ENCODE measurements around the gene PPP1R12B. TPM values are rescaled to one million over a fixed set of nuclear protein-coding genes. Genes with fewer than 3 reads are reported as not detected.

The PPP1R12B gene
- total and polyA plus RNA-seq, 8 donors, result 4.4 to 29.4 (median 13.7) TPM

- no peaks in the 10 kb centered on the region for H3K4me1 ChIP-seq
Observed at GRCh38 chr1:202569393-202570322, 221.2 kb downstream of the PPP1R12B start.

GRCh38 chr1:202571719-202572339, 223.3 kb downstream of the PPP1R12B start:
- Histone ChIP-seq H3K27me3 (no peaks in the 10 kb centered on the region), H3K36me3 (no peaks in the 10 kb centered on the region), H3K4me1 (peaks cover 0 to 6% (median 0%) of the 10 kb centered on the region in 3 donors), H3K9me3 (no peaks in the 10 kb centered on the region), H3K27ac (no peak overlapping the region), H3K4me3 (no peak overlapping the region)
- peak; percentile 39 to 72 (median 64) for TF ChIP-seq CTCF (IDR thresholded peaks at IDR 0.05)
- DNase-seq (peak in 1 of 6 donors; percentile 34), ATAC-seq (peak in 3 of 4 donors; percentile 64 to 80 (median 75)), FAIRE-seq (no peak)
- 64% methylated on average over 3 of the region's 3 CpGs for WGBS, 2 donors
- intact Hi-C loops (cut with DNase I), result no loop called here

More at GRCh38 chr1:202569393-202570322, 221.2 kb downstream of the PPP1R12B start:
- no peak overlapping the region for H3K27ac ChIP-seq
- intact Hi-C loops (cut with DNase I), result no loop called here
- no peaks in the 10 kb centered on the region for H3K36me3 ChIP-seq
- TF ChIP-seq CTCF (IDR thresholded peaks at IDR 0.05), result no peak
- H3K9me3 ChIP-seq, result no peaks in the 10 kb centered on the region
- no peak overlapping the region for H3K4me3 ChIP-seq
- no peak for DNase-seq
- no peak for FAIRE-seq
- no peak for ATAC-seq
- H3K27me3 ChIP-seq, result no peaks in the 10 kb centered on the region

GRCh38 chr1:202572867-202573266, 224.4 kb downstream of the PPP1R12B start:
- no peaks in the 10 kb centered on the region for H3K9me3 ChIP-seq
- no peak for TF ChIP-seq CTCF (IDR thresholded peaks at IDR 0.05)
- FAIRE-seq (no peak), DNase-seq (no peak), ATAC-seq (peak in 1 of 4 donors; percentile 33)
- H3K27ac ChIP-seq, result no peak overlapping the region
- H3K36me3 ChIP-seq, result no peaks in the 10 kb centered on the region
- no peaks in the 10 kb centered on the region for H3K27me3 ChIP-seq
- H3K4me1 ChIP-seq, result peaks cover 0 to 8% (median 0%) of the 10 kb centered on the region in 3 donors
- intact Hi-C loops (cut with DNase I), result no loop called here
- 93 to 100% methylated on average over 1 of the region's 1 CpG for WGBS, 2 donors
- H3K4me3 ChIP-seq, result no peak overlapping the region

GRCh38 chr1:202575918-202576653, 227.6 kb downstream of the PPP1R12B start:
- Histone ChIP-seq H3K36me3 (peaks cover 0 to 8% (median 0%) of the 10 kb centered on the region in 3 donors), H3K27ac (peak overlapping the region in 2 of 4 donors; percentile 24 to 48), H3K9me3 (no peaks in the 10 kb centered on the region), H3K4me1 (peaks cover 0 to 8% (median 0%) of the 10 kb centered on the region in 3 donors), H3K27me3 (no peaks in the 10 kb centered on the region), H3K4me3 (no peak overlapping the region)
- DNase-seq, result no peak
- FAIRE-seq, result no peak
- ATAC-seq, result peak in 1 of 4 donors; percentile 21
- 72 to 76% methylated on average over 2 of the region's 2 CpGs for WGBS, 2 donors
- intact Hi-C loops (cut with DNase I), result no loop called here
- no peak for TF ChIP-seq CTCF (IDR thresholded peaks at IDR 0.05)
